ENCODE measurements around the gene ZBTB47.

Gene ZBTB47

GRCh38 chr3:42693530-42693930 lies 40.0 kb downstream of the ZBTB47 start:
- Histone ChIP-seq H2BK5ac (ENCODE audit: low read depth, low read length, poor library complexity) (no peak overlapping the region), H3K79me1 (ENCODE audit: low read length) (no peaks in the 10 kb centered on the region), H3K36me3 (ENCODE audit: control insufficient read depth in 1 of 2, insufficient read depth in 2 of 2, low read length in 2 of 2) (no peaks in the 10 kb centered on the region), H2AFZ (ENCODE audit: insufficient read depth, low read length, poor library complexity) (no peak overlapping the region), H3K4me2 (ENCODE audit: low read length) (no peak overlapping the region), H3K14ac (ENCODE audit: low read length) (no peak overlapping the region), H3K18ac (ENCODE audit: low read length) (no peak overlapping the region), H4K8ac (ENCODE audit: low read depth, low read length) (no peak overlapping the region), H2BK12ac (ENCODE audit: low read length) (no peak overlapping the region), H2AK5ac (ENCODE audit: low read length) (no peak overlapping the region), H3K27ac (ENCODE audit: low read depth, low read length) (no peak overlapping the region), H2BK120ac (ENCODE audit: insufficient read depth, low read length, poor library complexity) (no peak overlapping the region), H3K9ac (ENCODE audit: low read length) (no peak overlapping the region), H3K23ac (ENCODE audit: low read length) (no peak overlapping the region), H3K4me3 (ENCODE audit: low read depth, low read length) (no peak overlapping the region), H3K27me3 (ENCODE audit: insufficient read depth, low read length) (no peaks in the 10 kb centered on the region), H3K4ac (ENCODE audit: low read depth, low read length) (no peak overlapping the region), H3K9me3 (ENCODE audit: insufficient read depth, low read depth, low read length) (peaks cover 11% of the 10 kb centered on the region), H4K91ac (ENCODE audit: low read depth, low read length) (no peak overlapping the region), H3K4me1 (ENCODE audit: control insufficient read depth in 1 of 2, insufficient read depth in 2 of 2, low read length in 2 of 2) (no peaks in the 10 kb centered on the region), H3K79me2 (ENCODE audit: control insufficient read depth, insufficient read depth, low read length, poor library complexity) (no peaks in the 10 kb centered on the region), H4K12ac (ENCODE audit: low read depth, low read length) (no peak overlapping the region)
- DNase-seq: no peak
- WGBS (ENCODE audit: extremely low coverage, insufficient coverage, insufficient read length): no CpG with 5 or more reads among the region's 4 CpGs

GRCh38 chr3:42694366-42694765 lies 40.9 kb downstream of the ZBTB47 start:
- Histone ChIP-seq H3K79me2 (ENCODE audit: control insufficient read depth, insufficient read depth, low read length, poor library complexity) (no peaks in the 10 kb centered on the region), H3K27ac (ENCODE audit: low read depth, low read length) (no peak overlapping the region)

GRCh38 chr3:42696356-42697288 lies 43.1 kb downstream of the ZBTB47 start:
- H3K9ac ChIP-seq (ENCODE audit: low read length): no peak overlapping the region
- no peaks in the 10 kb centered on the region for H3K27me3 ChIP-seq (ENCODE audit: insufficient read depth, low read length)
- H4K8ac ChIP-seq (ENCODE audit: low read depth, low read length): no peak overlapping the region
- no peak overlapping the region for H3K18ac ChIP-seq (ENCODE audit: low read length)
- H2BK5ac ChIP-seq (ENCODE audit: low read depth, low read length, poor library complexity): no peak overlapping the region
- no peaks in the 10 kb centered on the region for H3K79me2 ChIP-seq (ENCODE audit: control insufficient read depth, insufficient read depth, low read length, poor library complexity)
- no peak overlapping the region for H3K4ac ChIP-seq (ENCODE audit: low read depth, low read length)
- H3K27ac ChIP-seq (ENCODE audit: low read depth, low read length): no peak overlapping the region
- H3K36me3 ChIP-seq (ENCODE audit: control insufficient read depth in 1 of 2, insufficient read depth in 2 of 2, low read length in 2 of 2): no peaks in the 10 kb centered on the region
- no peak overlapping the region for H4K91ac ChIP-seq (ENCODE audit: low read depth, low read length)
- H3K23ac ChIP-seq (ENCODE audit: low read length): no peak overlapping the region
- no peak for DNase-seq
- no peak overlapping the region for H2BK12ac ChIP-seq (ENCODE audit: low read length)
- H2AFZ ChIP-seq (ENCODE audit: insufficient read depth, low read length, poor library complexity): no peak overlapping the region
- no peak overlapping the region for H3K4me2 ChIP-seq (ENCODE audit: low read length)
- peaks cover 5% of the 10 kb centered on the region for H3K9me3 ChIP-seq (ENCODE audit: insufficient read depth, low read depth, low read length)
- no peaks in the 10 kb centered on the region for H3K79me1 ChIP-seq (ENCODE audit: low read length)
- H3K4me1 ChIP-seq (ENCODE audit: control insufficient read depth in 1 of 2, insufficient read depth in 2 of 2, low read length in 2 of 2): no peaks in the 10 kb centered on the region
- no peak overlapping the region for H4K12ac ChIP-seq (ENCODE audit: low read depth, low read length)
- no peak overlapping the region for H3K4me3 ChIP-seq (ENCODE audit: low read depth, low read length)
- H2AK5ac ChIP-seq (ENCODE audit: low read length): no peak overlapping the region
- H2BK120ac ChIP-seq (ENCODE audit: insufficient read depth, low read length, poor library complexity): no peak overlapping the region
- no CpG with 5 or more reads among the region's 19 CpGs for WGBS (ENCODE audit: extremely low coverage, insufficient coverage, insufficient read length)
- no peak overlapping the region for H3K14ac ChIP-seq (ENCODE audit: low read length)

More at GRCh38 chr3:42694366-42694765, 40.9 kb downstream of the ZBTB47 start:
- Histone ChIP-seq H4K91ac (ENCODE audit: low read depth, low read length) (no peak overlapping the region), H3K9me3 (ENCODE audit: insufficient read depth, low read depth, low read length) (peaks cover 11% of the 10 kb centered on the region), H3K4ac (ENCODE audit: low read depth, low read length) (no peak overlapping the region), H3K4me1 (ENCODE audit: control insufficient read depth in 1 of 2, insufficient read depth in 2 of 2, low read length in 2 of 2) (no peaks in the 10 kb centered on the region), H3K14ac (ENCODE audit: low read length) (no peak overlapping the region), H3K4me2 (ENCODE audit: low read length) (no peak overlapping the region), H3K27me3 (ENCODE audit: insufficient read depth, low read length) (no peaks in the 10 kb centered on the region), H2AK5ac (ENCODE audit: low read length) (no peak overlapping the region), H3K4me3 (ENCODE audit: low read depth, low read length) (no peak overlapping the region), H2BK5ac (ENCODE audit: low read depth, low read length, poor library complexity) (no peak overlapping the region), H2AFZ (ENCODE audit: insufficient read depth, low read length, poor library complexity) (no peak overlapping the region), H3K36me3 (ENCODE audit: control insufficient read depth in 1 of 2, insufficient read depth in 2 of 2, low read length in 2 of 2) (no peaks in the 10 kb centered on the region), H4K12ac (ENCODE audit: low read depth, low read length) (no peak overlapping the region), H3K79me1 (ENCODE audit: low read length) (no peaks in the 10 kb centered on the region), H3K23ac (ENCODE audit: low read length) (no peak overlapping the region), H2BK12ac (ENCODE audit: low read length) (no peak overlapping the region), H4K8ac (ENCODE audit: low read depth, low read length) (no peak overlapping the region), H3K18ac (ENCODE audit: low read length) (no peak overlapping the region), H3K9ac (ENCODE audit: low read length) (no peak overlapping the region), H2BK120ac (ENCODE audit: insufficient read depth, low read length, poor library complexity) (no peak overlapping the region)
- DNase-seq: no peak

DNA sequence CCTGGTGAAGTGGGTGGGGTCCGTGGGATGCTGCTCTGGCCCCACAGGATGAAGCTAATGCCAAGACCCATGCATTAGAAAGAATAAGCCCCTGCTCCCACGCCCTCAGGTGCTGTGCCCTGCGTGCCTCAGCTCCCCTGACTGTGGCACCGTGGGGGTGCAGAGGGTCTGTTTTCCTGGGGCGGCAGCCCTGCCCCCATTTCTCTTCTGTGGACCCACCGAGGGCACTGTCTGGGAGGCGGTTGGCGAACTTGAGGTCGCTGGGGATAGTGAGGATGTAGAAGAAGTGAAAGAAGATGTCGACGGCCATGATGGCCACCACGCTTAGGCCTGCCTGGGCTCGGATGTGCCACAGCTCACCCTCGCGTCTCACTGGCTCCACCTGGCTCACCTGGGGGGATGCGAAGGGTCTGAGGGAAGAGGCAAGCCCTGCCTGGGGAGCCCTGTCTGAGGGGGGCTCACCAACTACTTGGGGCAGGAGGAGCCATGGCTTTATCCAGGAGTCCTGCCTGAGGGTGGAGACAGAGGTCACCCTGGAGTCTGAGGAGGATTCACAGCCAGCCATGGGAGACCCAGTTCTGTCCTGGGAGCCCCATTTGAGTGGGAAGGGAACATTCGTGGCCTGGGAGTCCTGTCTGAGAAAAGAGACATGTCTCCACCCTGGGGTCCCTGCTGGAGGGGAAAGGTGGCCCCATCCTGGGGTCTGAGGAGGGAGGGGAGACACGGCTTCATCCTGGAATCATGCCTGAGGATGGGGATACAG lies 44.0 kb downstream of the ZBTB47 start:
- no peaks in the 10 kb centered on the region for H3K36me3 ChIP-seq (ENCODE audit: control insufficient read depth in 1 of 2, insufficient read depth in 2 of 2, low read length in 2 of 2)
- no peaks in the 10 kb centered on the region for H3K4me1 ChIP-seq (ENCODE audit: control insufficient read depth in 1 of 2, insufficient read depth in 2 of 2, low read length in 2 of 2)
- no peak overlapping the region for H2BK5ac ChIP-seq (ENCODE audit: low read depth, low read length, poor library complexity)
- no peak overlapping the region for H4K12ac ChIP-seq (ENCODE audit: low read depth, low read length)
- H3K79me1 ChIP-seq (ENCODE audit: low read length): no peaks in the 10 kb centered on the region
- H3K4ac ChIP-seq (ENCODE audit: low read depth, low read length): no peak overlapping the region
- no peak overlapping the region for H3K9ac ChIP-seq (ENCODE audit: low read length)
- no peak overlapping the region for H3K27ac ChIP-seq (ENCODE audit: low read depth, low read length)
- H3K27me3 ChIP-seq (ENCODE audit: insufficient read depth, low read length): no peaks in the 10 kb centered on the region
- H3K18ac ChIP-seq (ENCODE audit: low read length): no peak overlapping the region
- no peak overlapping the region for H2BK12ac ChIP-seq (ENCODE audit: low read length)
- no peak for DNase-seq
- no peak overlapping the region for H3K23ac ChIP-seq (ENCODE audit: low read length)
- H3K4me3 ChIP-seq (ENCODE audit: low read depth, low read length): no peak overlapping the region
- H2BK120ac ChIP-seq (ENCODE audit: insufficient read depth, low read length, poor library complexity): no peak overlapping the region
- no peak overlapping the region for H3K14ac ChIP-seq (ENCODE audit: low read length)
- no peaks in the 10 kb centered on the region for H3K79me2 ChIP-seq (ENCODE audit: control insufficient read depth, insufficient read depth, low read length, poor library complexity)
- no peak overlapping the region for H2AFZ ChIP-seq (ENCODE audit: insufficient read depth, low read length, poor library complexity)
- no CpG with 5 or more reads among the region's 18 CpGs for WGBS (ENCODE audit: extremely low coverage, insufficient coverage, insufficient read length)
- H3K9me3 ChIP-seq (ENCODE audit: insufficient read depth, low read depth, low read length): peaks cover 5% of the 10 kb centered on the region
- H2AK5ac ChIP-seq (ENCODE audit: low read length): no peak overlapping the region
- H4K8ac ChIP-seq (ENCODE audit: low read depth, low read length): no peak overlapping the region
- H4K91ac ChIP-seq (ENCODE audit: low read depth, low read length): no peak overlapping the region
- H3K4me2 ChIP-seq (ENCODE audit: low read length): no peak overlapping the region
